Kidney epithelial cell (primary cell): ENCODE data around the gene PCMTD2. TPM values are rescaled to one million over a fixed set of nuclear protein-coding genes. Genes with fewer than 3 reads are reported as not detected.

Source experiments
- DNase-seq: peaks from one replicate; pipeline ENCODE4 v3.0.0-alpha.2; 2010; ENCODE audit warnings: low read depth
- H3K27me3 ChIP-seq: 2 replicates; pipeline ENCODE4 v1.6.0; 2011; ENCODE audit warnings: low read length; ENCODE audit not compliant: control insufficient read depth, insufficient read depth
- H3K36me3 ChIP-seq: 2 replicates; pipeline ENCODE4 v1.5.1; 2011; ENCODE audit warnings: low read length; ENCODE audit not compliant: control insufficient read depth, insufficient read depth
- H3K4me3 ChIP-seq: 2 replicates; pipeline ENCODE4 v1.5.1; 2011; ENCODE audit warnings: low read depth, mild to moderate bottlenecking, control low read depth, low read length
- total RNA-seq: library from RNA; depleted of rRNA; stranded (reverse); fragments of >200 nt; gene quantifications from 2 replicates; pipeline ENCODE4 v1.2.3, GENCODE V29; 2015
- TF ChIP-seq, protein P1 (sequence below): IDR thresholded peaks from 2 replicates; pipeline ENCODE4 v1.5.1; 2011; ENCODE audit warnings: mild to moderate bottlenecking, moderate library complexity, low read length, control low read depth, inconsistent platforms; ENCODE audit not compliant: insufficient read depth, poor library complexity, severe bottlenecking

The PCMTD2 gene
- total RNA-seq, 1 donor from 2014 or later: 53.8 TPM

DNA sequence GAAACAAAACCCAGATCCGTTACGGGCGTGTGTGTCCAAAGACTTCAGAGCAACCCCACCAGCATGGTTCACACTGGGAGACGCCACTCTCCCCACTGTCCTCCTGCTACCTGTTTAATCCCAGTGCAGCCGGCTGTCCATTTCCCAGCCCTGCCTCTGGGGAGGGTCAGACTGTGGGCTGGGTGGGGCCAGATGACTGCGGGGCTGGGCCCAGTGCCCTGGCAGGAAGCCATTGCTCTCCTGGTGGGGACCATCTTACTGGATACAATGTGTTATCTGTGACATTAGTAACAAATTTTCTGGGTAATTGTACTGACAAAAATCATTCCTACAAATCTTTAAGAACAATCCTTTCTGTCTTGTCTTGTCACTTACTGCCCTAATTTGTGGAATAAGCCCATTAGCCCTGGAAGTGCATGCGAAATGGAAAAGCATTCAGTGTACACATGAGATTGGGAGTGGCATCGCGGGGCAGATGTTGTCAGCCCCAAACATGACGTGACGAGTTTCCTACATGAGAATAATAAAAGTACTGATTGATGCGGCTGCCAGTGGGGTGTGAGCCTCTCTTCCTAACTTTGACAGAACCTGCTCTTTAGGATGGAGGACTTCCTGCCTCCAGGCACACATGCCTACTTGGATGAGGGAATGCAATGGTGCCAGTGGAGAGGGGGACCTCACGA is 37.9 kb upstream of the PCMTD2 start:
- Histone ChIP-seq H3K27me3 (peaks cover 32% of the 10 kb centered on the region), H3K36me3 (no peaks in the 10 kb centered on the region), H3K4me3 (no peak overlapping the region)
- no peak for DNase-seq
- TF ChIP-seq, protein P1, sequence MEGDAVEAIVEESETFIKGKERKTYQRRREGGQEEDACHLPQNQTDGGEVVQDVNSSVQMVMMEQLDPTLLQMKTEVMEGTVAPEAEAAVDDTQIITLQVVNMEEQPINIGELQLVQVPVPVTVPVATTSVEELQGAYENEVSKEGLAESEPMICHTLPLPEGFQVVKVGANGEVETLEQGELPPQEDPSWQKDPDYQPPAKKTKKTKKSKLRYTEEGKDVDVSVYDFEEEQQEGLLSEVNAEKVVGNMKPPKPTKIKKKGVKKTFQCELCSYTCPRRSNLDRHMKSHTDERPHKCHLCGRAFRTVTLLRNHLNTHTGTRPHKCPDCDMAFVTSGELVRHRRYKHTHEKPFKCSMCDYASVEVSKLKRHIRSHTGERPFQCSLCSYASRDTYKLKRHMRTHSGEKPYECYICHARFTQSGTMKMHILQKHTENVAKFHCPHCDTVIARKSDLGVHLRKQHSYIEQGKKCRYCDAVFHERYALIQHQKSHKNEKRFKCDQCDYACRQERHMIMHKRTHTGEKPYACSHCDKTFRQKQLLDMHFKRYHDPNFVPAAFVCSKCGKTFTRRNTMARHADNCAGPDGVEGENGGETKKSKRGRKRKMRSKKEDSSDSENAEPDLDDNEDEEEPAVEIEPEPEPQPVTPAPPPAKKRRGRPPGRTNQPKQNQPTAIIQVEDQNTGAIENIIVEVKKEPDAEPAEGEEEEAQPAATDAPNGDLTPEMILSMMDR: no peak

DNA sequence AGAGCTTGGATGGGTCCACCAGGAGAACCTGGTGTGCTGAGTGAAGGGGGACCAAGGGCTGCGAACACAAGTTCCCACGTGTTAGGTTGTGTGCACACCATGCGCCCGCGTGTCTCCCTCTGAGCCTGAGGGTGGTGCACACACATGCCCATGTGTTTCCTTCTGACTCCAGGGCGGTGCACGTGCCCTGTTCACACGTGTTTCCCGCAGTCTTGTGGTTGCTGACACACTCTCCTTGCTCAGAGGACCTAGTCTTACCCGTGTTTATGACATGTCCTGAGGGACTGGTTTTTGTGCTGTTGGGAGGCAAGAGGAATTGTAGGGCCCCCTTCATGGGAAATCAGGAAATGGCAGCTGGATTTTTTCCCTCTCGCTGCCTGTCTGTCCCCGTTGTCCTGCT is 36.3 kb upstream of the PCMTD2 start:
- Histone ChIP-seq H3K4me3 (no peak overlapping the region), H3K27me3 (peaks cover 22% of the 10 kb centered on the region), H3K36me3 (no peaks in the 10 kb centered on the region)
- TF ChIP-seq, protein P1: no peak
- DNase-seq: no peak

DNA sequence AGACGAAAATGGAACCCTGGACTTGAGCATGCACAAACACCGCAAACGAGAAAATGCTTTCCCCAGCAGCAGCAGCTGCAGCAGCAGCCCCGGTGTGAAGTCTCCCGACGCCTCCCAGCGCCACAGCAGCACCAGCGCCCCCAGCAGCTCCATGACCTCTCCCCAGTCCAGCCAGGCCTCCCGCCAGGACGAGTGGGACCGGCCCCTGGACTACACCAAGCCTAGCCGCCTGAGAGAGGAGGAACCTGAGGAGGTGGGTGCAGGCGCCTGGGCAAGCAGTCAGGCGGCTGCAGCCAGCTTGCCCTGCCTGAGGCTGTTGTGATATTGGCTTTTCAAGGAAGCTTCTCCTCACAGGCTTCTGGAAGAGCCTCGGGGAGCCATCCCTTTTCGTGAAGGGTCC is 35.8 kb upstream of the PCMTD2 start:
- Histone ChIP-seq H3K36me3 (no peaks in the 10 kb centered on the region), H3K4me3 (no peak overlapping the region), H3K27me3 (peaks cover 22% of the 10 kb centered on the region)
- TF ChIP-seq, protein P1: no peak
- DNase-seq: no peak

DNA sequence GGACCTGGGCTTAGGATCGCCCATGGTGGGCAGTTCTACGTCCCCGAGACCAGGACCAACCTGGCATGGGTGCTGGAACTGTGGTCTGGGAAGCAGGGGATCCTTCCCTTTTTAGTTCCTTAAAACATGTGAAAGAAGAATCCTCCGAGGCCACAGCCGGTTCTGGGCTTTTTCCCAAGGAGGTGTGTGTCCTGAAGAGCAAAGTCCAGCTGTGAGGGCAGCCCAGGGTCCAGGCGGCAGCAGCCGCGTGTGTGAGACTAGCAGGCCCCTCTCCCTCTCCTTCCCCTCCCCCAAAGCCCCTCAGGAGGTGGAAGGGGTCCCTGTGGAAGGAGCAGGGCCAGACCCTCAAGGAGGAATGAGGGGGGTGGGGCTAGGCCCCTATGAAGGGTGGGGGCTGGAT is 35.1 kb upstream of the PCMTD2 start:
- no peak overlapping the region for H3K4me3 ChIP-seq
- TF ChIP-seq, protein P1: no peak
- H3K36me3 ChIP-seq: no peaks in the 10 kb centered on the region
- H3K27me3 ChIP-seq: peaks cover 22% of the 10 kb centered on the region
- no peak for DNase-seq

DNA sequence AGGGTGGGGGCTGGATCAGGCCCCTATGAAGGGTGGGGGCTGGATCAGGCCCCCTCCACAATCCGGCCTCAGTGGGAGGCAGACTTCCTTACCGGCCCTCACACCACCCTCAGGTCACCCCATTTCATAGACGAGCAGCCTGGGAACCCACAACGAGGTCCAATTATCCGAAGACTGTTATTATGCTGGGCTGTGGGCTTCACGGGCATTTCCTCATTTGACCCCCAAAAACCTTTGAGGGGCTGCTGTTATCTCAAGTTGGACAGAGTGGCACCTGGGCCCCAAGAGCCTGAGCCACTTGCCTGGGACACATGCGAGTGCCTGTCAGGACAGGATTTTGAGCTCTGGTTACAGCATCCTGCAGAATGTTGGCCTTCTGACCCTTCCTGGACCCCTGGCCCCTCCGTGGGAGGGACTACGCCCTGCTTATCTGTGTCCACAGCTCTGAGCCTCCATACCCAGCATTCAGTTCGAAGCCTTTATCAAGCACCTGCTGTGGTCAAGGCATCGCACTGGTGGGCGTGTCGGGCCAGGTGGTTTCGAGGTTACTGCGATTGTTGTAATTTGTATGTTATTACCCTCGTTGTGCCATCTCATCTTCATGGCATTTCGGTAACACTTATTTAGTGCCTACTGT is 34.5 kb upstream of the PCMTD2 start:
- H3K4me3 ChIP-seq: no peak overlapping the region
- TF ChIP-seq, protein P1: no peak
- H3K27me3 ChIP-seq: peaks cover 22% of the 10 kb centered on the region
- H3K36me3 ChIP-seq: no peaks in the 10 kb centered on the region
- DNase-seq: no peak
